ENCODE measurements around the gene ME1.

Gene ME1

GRCh38 chr6:83190626-83191025 is 240.2 kb downstream of the ME1 start:
- DNase-seq (ENCODE audit: low spot score), result no peak

DNA sequence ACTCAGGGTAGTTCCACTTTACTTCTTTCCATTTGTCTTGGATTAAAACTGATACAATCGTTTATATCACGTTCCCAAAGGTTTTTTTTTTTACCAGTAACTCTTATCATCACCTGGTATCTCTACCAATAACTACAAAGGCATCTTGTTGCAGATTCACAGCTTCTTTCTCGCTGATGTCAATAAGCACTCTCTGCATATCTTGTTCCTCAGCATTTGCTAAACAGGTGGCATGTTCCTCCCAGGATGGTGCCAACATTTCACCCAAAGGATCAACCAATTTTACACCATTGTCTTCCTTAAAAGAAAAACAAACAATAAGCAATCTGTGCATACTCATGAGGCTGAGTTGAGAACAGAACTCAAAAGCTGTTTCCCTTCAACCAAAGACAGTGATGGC is 242.3 kb downstream of the ME1 start:
- no peak for DNase-seq (ENCODE audit: low spot score)

GRCh38 chr6:83185096-83185495 is 245.8 kb downstream of the ME1 start:
- no peak for DNase-seq (ENCODE audit: low spot score)

DNA sequence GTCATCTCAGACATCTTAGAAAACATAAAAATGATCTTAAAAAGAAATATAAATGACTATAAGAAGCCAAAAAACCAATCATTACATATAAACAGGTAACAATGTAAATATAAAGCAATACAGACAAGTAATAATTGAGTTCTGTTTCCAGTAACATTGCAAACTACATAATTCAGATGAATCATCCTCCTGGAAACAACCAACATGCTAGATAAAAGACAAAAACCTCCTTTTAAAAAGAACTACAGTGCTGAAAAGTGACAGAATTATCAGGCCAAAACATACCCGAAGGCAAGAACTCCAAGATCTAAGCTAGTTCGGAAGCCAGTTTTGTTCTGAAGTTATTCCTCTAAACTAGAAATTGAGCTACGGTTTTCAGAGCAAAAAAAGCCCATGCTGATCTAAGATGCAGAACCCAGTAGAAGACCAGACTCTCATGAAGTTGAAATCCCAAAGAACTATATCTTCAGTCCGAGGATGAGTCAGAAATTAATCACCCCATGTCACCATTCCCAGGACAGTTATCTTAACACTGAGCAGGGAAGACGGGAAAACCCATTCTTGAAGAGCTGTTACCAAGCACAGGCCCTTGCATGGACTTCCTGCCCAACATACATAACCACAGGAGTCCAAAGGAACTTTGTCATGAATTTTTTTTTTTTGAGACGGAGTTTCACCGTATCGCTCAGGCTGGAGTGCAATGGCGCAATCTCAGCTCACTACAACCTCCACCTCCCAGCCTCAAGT is 247.6 kb downstream of the ME1 start:
- DNase-seq (ENCODE audit: low spot score), result no peak

DNA sequence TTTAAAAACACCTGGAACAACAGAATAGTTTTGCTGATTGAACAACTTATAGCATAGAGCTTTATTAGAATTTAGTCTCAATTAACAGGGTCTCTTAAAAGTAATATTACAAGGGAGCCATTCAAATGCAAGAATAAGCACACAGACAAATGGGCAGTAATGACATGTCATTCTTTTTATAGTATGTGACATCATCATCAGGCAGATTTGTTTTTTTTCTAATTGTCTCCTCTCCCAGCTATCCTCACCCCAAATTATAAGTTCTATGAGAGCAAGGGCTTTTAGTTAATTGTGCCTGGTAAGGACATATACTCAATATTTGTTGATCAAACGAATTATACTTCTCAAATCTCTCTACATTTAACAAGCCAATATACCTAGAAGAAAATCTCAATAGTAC is 248.7 kb downstream of the ME1 start:
- no peak for DNase-seq (ENCODE audit: low spot score)

DNA sequence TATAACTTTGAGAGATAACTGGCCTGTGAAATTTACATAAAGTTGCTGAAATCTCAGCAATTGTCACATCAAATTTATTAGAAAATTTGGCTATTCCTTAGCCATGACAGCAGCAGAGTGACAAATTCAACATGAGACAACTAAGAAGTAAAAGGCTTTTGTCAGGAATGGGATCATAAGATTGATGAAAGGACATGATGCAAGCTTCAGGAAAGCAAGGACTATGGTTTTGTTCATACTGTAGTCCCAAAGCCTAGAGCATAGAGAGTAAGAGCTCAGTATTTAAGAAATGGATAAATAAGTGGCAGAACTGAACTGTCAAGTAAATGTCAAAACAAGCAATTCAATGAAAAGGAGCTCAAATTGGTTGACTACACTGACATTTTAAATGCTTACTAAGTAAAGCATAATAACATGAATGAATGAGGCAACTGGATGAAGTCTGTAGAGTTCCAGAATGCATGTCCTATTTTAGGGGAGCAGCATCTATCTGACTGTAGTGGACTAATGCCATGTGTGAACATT is 250.4 kb downstream of the ME1 start:
- no peak for DNase-seq (ENCODE audit: low spot score)

DNA sequence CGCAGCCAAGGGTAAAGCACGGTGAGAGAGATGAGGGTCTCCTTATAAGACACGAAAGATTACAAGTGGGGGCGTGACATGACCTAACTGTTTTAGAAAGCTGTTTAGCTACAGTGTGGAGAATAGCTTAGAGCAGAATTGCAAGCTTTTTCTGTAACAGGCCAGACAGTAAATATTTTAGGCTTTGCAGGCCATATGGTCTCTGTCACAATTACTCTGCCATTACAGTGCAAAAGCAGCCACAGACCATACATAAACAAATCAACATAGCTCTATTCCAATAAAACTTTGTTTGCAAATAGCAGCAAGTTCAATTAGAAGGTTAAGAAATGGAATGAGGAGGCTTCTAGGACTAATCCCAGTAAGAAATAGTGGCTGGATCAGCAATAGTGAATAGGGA is 254.6 kb downstream of the ME1 start:
- DNase-seq (ENCODE audit: low spot score), result no peak

DNA sequence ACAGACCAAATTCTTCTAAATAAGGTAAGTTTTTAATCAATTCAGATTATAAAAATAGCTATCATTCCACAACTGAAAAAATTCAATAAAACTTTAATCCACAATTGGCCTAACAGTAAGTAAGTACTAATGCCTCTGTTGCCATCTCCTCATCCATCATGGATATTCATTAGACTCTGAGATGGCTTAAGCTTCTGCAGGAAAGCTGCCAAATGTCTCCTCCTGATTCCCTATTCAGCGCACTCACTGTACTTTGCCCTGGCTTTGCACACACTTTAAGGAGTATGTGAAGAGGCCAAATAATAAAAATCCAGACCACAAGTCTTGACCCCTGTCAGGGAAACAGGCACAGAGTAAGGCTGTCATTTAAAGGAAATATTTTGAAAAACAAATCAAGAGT is 261.3 kb downstream of the ME1 start:
- DNase-seq (ENCODE audit: low spot score), result no peak

DNA sequence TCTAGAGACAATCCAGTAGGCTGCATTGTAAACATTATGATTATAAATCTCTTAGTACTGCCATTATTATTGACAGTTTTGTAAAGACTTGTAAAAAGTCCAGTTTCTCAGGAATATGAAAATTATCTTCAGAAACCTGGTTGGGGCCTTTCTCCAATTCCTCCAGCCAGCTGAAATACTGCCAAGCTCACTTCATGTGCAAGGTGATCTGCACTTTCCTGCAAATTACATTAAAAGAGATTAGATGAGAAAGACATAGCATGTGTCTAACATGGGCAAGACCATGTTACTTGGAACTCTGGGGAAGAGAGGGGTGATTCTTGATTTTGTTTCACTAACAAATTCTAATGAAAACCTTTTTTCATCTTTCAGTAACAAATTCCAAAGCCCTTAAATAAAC is 261.7 kb downstream of the ME1 start:
- DNase-seq (ENCODE audit: low spot score), result no peak

DNA sequence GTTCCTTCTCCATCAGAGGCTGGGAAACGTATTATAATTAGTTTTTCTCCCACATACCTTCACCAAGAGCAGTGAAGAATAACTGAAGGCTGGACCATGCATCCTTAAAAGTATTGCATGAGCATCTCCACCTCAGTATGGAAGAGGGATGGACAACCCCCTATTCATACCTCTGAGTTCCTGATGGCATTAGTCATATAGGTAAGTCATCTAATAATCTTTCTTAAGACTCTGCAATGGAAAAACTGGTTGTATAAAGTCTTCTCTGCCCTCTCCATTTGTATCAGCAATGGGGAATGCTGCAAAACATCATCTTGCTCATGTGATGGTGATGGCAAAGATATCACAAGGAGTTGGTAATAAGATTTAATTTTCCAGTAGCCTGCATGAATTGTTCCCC is 262.3 kb downstream of the ME1 start:
- DNase-seq (ENCODE audit: low spot score), result no peak

GRCh38 chr6:83167726-83168278 is 263.0 kb downstream of the ME1 start:
- DNase-seq (ENCODE audit: low spot score), result no peak
